Lung microvascular endothelial cell (primary cell): ENCODE data around the gene SCUBE1. TPM values are rescaled to one million over a fixed set of nuclear protein-coding genes. Genes with fewer than 3 reads are reported as not detected.

Source experiments
- DNase-seq, 2 donors: peaks; one replicate each; pipeline versions ENCODE4 v3.0.0 to v3.0.0-alpha.2; 2010; ENCODE audit warnings: low read depth in 2 of 2
- total RNA-seq: library from RNA; depleted of rRNA; stranded (reverse); fragments of >200 nt; gene quantifications from 2 replicates; pipeline ENCODE4 v1.2.1, GENCODE V29; 2014

SCUBE1 gene
- total RNA-seq, 1 donor from 2014 or later: 0.20 TPM

DNA sequence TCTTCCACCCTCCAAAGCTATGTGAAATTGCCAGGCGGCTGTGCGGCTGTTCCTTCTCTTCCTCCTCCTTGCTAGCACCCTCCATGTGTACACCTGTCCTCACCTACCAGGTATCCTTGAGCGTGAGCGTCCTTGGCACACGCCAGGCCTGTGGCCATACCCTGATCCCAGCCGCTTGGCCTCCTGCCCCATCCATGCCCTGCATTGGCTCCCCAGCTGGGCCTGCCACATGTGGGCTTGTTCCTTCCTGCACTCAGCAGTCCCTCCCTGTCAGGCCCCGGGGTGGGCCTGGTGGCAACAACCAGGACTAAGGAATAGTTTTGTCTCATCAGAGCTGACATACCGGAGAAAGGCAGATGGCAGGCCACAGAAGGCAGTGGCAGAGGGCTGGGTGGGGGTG, 40.0 kb downstream of the SCUBE1 start:
- no peak for DNase-seq

DNA sequence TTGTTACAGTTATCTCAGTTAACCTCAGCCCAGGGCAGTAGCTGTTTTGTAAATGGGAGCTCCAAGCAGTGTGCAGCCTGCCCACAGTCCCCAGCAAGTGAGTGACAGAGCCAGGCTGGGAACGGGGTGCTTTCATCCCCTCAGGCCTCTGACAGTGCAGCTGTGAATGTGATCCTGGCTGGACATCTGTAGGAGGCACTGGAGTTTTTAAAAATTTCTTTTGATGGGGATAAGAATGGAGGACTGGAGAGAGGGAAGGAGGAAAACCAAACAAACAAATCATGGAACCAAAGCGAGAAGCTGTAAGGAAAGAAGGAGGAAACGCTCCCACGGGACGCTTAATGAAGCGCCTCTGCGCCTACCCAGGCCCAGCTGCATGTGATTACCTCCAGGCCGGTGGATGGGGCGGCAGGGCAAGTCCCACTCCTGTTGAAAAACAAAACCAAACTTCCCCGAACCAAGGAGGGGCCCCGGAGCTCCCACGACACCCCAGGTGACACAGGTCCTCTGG, 40.6 kb downstream of the SCUBE1 start:
- no peak for DNase-seq

DNA sequence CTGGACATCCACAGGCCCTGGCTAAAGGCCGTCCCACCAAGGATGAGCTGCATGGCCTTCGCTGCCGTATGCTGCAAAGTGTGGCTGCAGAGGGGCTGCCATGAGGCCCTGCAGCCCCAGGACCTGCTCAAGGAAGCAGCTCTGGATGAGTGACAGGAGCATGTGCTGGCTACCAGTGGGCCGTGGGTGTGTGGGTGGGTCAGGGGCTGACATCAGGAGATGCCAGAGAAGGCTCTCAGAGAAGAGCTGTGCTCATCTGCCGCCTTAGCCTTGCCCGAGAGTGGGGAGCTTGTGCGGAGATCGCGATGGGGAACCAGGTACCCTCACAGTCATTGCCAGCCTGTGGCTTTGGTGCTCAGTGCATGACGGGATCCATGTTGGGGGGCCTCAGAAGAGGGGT, 41.3 kb downstream of the SCUBE1 start:
- DNase-seq: no peak

DNA sequence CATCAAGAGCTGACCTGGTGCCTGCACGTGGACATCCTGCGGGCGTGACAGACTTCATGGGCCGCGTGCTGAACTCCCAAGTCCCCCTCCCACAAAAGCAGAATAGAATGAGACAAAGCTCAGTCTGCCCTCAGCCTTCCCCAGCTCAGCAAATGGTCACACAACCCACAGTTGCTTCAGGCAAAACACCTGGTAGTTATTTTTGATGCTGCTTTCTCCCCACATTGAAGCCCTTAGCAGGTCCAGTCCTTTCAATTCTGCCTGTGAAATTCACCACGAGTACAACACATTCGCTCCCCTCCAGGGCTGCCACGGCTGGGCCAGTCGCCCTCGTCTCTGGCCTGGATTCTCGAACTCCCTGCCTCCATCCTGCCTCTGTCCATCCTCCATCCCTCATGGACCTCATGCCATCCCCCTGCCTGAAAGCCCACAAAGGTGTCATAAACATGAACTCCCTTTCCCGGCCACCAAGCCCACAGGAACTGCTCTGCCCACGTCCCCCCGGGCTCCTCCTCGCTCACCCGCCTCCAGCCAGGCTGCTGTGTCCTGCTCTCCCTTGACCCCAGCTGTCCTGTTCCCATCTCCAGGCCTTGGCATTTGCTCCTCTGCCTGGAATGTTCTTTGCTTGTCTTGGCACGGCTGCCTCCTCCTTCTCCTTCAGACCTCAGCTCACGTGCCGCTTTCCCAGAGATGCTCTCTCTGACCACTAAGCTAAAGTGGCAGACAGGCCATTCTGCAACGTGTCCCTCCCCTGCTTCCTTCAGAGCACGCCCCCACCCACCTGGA, 42.1 kb downstream of the SCUBE1 start:
- no peak for DNase-seq

DNA sequence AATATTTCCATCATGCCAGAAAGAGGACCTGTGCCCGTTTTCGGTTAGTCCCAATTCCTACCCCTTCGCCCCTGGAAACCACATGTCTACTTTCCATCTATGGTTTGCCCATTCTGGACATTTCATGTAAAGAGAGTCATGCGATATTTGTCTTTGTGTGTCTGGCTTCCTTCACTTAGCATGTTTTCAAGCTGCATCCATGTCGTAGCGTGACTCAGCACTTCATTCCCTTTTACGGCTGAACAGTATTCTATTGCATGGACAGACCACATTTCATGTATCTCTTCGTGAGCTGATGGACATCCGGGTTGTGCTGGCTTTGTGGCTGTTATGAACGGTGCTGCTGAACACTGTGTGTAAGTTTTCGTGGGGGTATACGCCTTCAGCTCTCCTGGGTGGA, 43.4 kb downstream of the SCUBE1 start:
- no peak for DNase-seq

DNA sequence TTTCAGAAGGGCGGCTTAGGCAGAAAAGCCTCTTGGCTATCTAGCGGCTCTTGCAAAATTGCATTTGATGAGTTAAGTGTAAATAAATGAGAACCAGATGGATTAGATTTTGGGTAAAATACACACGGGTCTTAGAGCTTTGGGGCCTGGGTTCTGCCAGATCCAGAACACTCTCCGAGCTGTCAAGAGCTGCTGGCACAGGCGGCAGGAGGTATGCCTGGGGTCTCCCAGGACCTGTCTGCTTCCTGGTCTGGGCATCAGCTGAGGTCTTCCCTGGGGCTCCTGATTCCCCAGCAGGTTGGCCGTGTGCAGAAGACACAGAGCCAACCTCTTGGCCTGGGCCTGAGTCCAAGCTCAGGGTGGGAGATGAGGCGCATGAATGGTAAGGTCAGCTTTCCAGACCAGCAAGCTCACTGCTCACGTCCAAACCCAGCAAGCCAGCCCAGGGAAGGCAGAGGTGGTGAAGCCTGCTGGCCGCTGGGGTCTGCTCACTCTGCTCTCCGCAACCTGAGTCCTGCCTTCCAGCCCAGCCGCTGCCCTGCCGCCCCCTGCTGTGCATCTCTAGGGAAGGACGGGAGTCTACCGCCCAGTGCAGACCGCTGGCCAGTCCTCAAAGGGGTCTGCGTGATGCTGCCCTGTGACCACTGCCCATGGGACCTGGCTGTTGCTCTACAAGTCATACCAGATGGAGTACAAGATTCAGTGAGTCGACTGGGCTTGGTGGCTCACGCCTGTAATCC, 44.9 kb downstream of the SCUBE1 start:
- DNase-seq: no peak

DNA sequence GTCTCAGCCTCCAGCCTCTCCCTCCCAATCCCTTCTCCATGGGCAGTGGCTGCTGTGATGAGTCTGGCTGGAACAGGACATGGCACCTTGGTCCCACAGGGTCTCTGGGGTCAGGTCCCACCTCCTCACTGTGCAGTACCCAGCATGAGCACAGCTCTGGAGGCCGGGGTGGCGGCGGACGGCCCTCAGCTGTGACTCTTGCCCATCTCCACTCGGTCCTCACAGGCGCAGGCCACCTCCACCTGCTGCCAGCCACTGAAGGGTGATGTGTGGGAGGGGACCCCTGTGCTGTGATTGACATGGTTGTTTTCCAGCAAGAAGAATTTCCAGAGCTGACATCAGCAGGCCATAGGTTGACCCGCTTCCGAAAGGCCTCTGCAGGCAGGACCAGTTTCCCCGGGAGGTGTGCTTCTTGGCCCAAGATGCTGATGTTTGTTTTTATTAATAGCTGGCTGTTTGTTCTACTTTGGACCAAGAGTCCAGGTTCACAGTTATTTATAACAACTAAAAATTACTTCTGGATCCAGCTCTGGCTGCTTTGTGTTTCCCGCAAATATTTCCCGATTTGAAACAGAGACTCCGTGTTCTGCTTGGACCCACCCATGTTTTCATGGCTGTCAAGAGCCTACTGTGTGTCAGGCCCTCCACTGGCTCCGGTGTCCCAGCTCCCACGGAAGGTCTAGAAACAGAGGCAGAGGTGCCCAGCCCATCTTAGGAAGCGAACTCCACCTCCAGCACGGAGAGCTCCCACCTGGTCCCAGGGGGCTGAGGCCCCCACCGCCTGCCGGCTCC, 45.7 kb downstream of the SCUBE1 start:
- no peak for DNase-seq

DNA sequence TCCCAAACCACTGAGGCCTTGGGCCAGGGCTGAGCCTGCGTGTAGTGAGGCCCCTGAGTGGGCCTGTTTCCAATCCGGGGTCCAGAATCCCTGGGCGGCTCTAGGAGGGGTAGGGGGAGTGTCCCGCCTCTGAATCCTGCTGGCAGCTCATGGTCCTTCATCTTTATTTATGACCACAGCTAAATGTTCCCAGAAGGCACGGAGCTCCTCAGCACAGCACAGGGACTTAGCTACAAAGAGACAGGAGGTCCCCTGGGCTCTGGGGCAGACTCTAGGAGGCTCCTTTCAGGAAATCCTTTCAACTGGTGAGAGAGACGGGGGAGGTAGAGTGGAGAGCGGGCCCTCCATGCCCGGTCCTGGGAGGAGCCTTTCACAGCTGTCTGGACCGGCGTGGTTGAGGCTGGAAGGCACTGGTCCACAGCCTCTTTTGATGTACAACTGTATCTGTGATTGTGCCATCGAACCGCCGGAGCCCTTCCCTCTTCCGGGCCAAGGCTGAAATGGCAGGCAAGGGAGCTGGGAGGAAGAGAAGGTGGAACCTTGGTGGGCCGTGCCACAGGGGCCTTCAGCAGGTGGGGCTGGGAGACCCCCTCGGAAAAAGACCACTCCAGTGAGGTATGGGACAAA, 46.8 kb downstream of the SCUBE1 start:
- no peak for DNase-seq

DNA sequence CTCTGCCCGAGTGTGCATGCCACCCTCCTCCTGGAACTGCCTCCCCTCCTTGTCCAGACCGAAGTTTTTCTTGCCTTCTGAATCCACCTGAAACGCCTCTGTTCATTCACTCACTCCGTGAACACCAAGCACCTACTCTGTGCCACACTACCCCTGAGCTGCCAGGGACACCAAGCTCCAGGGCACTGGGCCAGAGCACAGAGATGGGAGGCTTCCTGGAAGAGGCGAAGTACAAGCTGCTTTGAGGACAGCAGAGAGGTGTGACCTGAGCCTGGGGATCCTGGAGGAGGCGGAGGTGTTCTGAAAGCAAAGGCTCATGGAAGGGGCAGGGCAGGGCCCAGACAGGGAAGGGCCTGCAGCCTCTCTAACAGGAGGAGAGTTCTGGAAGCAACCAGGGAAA, 47.5 kb downstream of the SCUBE1 start:
- no peak for DNase-seq

DNA sequence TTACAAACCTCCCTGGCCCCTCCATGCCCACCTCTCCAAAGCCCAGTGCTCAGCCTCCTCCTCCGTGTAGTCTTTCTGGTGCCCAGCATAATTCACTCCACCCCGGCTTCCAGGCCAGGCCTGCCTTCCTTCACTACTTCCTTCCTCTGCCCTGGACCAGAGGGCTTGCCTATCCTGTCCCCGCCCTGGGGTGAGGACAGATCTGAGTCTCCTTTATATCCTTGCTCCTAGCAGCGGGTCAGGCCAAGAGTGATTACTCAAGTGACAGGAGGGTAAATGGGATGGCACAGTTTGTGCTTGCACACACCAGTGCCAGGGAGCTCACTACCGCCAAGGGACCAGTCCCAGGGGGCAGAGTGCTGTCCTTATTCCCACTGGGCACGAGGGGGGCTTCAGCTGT, 48.0 kb downstream of the SCUBE1 start:
- no peak for DNase-seq

DNA sequence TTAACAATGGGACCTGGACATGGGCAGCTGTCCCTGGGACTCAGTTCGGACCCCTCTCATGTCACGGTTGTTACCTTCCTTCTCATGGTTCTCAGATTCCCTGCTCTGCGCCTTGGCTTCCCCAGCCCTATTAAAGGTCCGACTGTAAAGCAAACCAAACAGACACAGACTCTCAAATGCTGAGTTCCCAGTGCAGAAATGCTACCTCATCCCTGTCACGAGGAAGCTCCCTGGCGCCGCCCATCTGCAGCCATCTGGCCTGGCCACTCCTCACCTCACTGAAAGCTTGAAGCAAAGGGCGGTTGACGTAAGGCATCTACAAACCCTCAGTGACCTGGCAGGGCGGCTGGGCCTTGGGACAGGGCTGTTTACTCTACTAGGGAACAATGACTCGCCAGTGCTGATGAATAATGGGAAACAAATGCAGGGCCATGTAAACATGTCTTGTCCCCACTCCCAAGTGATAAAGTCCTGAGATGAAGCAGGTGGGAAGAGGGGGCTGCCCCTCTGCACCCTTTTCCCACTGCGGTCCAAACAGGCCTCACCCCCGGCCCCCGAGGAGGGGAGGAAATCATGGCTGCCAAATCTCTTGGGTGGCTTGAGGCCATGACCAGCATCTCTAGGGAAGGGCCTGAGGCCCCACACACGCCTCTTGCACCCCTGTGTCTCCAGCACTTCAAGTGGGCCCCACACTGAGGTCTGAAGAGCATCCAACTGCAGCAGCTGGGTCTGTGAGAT, 49.3 kb downstream of the SCUBE1 start:
- peak; percentile 11 to 74 for DNase-seq

DNA sequence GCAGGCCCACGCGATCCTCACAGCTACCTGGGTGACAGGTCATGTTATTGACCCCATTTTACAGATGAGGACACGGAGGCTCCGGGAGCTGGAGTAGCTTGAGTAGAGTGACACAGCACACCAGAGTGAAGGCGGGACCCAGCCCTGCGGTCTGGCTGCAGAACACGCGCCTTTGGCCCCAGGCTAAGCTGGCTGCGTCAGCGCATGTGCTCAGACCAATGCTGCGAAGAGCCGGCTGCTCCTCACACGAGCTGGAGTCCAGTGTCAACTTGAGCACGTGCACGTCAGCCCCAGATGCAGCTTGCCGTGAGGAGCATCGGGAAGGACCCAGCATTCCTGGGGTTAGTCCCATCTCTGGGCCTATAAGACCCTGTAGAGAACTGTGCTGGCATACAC, 49.9 kb downstream of the SCUBE1 start:
- DNase-seq: no peak

DNA sequence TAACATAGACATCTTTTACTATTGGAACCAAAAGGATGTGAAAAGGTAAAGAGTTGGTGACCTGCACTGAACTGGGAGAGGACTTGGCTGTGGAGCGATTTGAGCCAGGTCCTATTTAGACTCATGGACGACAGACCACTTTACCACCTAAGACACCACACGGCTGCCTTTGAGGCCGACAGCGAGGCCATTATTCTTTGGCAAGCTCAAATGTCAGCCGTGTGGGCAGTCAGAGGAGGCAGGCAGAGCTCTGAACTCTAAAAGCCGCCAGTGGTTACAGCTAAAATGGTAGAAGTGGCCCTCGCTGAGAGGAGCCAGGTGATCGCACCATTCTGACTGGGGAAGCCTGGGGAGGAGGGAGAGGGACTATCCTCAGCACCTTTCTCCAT, 50.5 kb downstream of the SCUBE1 start:
- no peak for DNase-seq

DNA sequence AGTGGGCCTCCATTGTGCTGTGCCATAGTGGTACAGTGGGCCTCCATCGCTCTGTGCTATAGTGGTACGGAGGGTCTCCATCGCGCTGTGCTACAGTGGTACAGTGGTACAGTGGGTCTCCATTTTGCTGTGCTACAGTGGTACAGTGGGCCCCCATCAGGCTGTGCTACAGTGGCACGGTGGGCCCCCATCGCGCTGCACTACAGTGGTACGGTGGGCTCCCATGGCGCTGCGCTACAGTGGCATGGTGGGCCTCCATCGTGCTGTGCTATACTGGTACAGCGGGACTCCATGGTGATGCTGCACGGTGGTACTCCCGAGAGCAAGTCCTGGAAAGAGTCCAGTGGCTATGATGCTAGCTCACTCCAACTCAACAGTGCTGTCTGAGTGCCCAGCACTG, 51.8 kb downstream of the SCUBE1 start:
- no peak for DNase-seq

DNA sequence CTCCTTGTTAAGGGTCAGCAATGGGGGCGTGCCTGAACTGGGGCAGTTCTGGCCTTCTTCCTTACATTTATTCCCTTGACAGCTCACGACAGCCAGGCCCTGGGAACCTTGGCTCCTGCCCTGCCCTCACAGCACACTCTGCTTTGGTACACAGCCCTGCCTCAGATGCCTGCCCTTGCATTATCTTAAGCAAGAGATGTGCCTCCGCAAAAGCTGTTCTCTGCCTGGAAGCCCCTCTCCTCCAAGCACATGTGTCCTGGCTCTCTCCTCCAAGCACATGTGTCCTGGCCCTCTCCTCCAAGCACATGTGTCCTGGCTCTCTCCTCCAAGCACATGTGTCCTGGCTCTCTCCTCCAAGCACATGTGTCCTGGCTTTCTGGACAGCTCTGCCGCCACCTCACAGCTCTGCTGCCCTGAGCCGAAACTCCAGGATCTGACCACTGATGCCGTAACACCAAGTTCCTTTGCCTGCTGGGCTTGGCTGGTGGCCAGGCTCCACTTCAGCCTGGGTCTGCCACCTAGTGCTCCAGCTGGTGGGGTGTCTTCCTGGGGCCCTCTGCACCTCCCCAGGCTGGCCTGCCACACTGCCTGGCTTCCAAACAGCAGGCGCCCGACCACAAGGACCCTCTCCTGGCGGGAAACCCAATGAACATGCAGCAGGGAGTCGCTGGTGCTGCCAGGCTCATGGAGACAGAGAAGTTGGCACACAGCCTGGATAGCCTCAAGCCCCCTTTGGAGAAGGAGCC, 53.0 kb downstream of the SCUBE1 start:
- DNase-seq: peak in 1 of 2 donors; percentile 14

DNA sequence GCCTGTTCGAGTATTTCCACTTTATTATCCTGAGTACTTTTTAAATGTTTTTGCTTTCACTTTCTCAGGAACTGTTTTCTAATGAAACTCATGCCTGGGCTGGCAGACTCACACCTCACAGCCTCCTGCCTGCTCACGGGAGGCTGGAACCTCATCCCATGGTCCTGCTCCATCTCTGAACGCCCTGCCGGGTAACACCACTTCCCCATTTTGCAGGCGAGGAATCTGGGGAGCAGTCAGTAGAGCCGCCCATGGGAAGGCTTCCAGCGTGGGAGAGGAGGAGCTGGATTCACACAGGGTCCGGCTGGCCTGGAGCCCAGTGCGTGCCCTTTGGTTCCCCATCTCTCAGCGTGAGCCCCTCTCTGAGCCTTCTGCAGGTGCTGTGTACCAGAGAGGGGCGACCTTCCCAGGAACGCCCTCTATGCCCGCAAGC, 53.6 kb downstream of the SCUBE1 start:
- DNase-seq: peak; percentile 27 to 42

DNA sequence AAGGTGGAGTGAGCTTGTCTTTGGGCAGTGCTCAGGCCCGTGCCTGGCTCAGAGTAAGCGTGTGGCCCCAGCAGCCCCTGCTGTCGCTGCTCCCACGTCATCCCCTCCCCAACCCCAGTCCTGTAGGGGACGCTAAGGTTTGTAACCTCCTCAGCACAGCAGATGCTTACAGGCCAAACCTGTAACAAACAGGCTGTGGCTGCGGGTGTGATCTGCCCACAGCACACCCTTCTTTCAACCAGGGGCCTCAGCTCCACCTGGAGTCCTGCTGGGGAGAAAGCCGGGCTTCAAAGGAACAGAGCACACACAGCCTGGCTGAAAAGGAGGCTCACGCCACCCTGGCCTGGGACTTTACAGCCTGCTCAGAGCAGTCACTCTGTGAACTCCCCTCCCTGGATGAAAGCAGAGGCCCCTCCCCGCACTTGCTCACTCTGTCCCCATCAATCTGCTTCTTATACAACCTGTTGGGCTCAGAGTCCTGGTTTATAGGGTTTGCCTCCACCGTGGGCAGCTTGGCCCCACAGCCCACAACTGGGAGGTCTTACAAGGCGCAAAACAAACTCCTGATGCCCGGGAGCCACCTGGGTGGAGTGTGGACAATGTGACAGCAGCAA, 54.3 kb downstream of the SCUBE1 start:
- DNase-seq: no peak

DNA sequence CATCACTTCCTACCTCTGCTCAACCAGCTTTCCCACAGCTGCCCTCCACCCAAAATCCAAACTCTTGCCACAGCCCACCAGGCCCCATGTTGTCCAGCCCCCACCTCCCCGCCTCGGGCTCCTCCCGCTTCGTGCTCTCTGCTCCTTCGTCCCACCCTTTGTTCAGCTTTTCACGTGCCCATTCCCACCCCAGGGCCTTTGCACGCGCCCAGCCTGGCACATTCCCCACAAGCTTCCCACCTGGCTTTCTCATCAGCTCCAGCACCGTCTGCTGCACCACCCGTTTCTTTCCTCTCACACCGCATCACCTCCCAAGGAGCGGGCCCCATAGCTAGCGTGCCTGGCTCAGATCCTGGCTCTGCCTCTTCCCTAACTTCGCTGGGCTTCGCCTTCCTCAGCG, 54.8 kb downstream of the SCUBE1 start:
- no peak for DNase-seq

DNA sequence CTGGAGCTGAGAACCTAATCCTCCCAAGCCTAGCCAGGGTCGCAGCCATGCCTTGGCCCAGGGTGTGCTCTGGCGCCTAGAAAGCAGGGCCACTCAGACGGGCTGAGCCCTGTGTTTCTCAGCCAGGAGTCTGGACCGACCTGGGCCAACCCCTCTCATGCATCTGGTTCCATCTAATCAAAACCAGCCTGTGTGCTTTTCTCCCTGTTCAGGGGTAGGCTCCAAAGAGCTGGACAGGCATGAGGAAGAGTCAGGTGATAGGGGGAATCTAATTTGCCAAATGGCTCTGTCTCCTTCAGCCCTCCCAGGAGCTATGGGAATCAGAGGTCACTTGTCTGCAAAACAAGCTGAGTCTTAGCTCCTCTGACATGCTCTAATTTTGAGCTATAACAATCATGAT, 55.7 kb downstream of the SCUBE1 start:
- no peak for DNase-seq

DNA sequence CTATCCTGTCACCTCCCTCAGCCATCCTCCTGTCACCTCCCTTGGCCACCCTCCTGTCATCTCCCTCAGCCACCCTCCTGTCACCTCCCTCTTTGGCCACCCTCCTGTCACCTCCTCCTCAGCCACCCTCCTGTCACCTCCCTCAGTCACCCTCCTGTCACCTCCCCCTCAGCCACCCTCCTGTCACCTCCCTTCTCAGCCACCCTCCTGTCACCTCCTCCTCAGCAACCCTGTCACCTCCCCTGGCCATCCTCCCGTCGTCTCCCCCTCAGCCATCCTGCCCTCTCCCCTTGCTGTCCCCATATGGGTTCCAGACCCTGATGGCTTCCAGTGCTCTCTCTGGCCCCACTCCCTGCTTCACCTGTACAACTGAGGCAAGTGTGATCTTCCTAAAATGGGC, 61.8 kb downstream of the SCUBE1 start:
- no peak for DNase-seq
